Natural killer cell (primary cell): ENCODE data around the gene UBE2F. TPM values are rescaled to one million over a fixed set of nuclear protein-coding genes. Genes with fewer than 3 reads are reported as not detected.
"Not testable (repeated sequence)": the region's sequence is repeated elsewhere in the genome, so short reads cannot be mapped to it uniquely, and the experiment has no call there.

Experiments
- ATAC-seq, 3 donors: fragments of 150-1000 bp in 2 of 3; fragments of 200-7000 bp in 1 of 3; cut with Tn5 transposase; 1 replicate in 1 of 3; 2 replicates in 2 of 3; pipeline ENCODE4 v1.10.0; 2021; ENCODE audit warnings: mild to moderate bottlenecking in 2 of 3, moderate library complexity in 2 of 3
- DNase-seq, 2 donors: peaks; one replicate each; pipeline versions ENCODE4 v3.0.0 to v3.0.0-alpha.2; 2013 to 2021; ENCODE audit warnings: mixed read lengths in 1 of 2
- H3K27ac ChIP-seq: one replicate; pipeline ENCODE4 v1.5.1; 2013; ENCODE audit warnings: mild to moderate bottlenecking, low read length
- H3K27me3 ChIP-seq: one replicate; pipeline ENCODE4 v1.6.1; 2013; ENCODE audit warnings: low read length; ENCODE audit not compliant: control insufficient read depth, insufficient read depth
- H3K36me3 ChIP-seq: one replicate; pipeline ENCODE4 v1.6.1; 2013; ENCODE audit warnings: low read length; ENCODE audit not compliant: control insufficient read depth, insufficient read depth
- H3K4me1 ChIP-seq: one replicate; pipeline ENCODE4 v1.6.1; 2013; ENCODE audit warnings: low read length; ENCODE audit not compliant: control insufficient read depth, insufficient read depth
- H3K4me3 ChIP-seq: one replicate; pipeline ENCODE4 v1.5.1; 2013; ENCODE audit warnings: low read length
- H3K9me3 ChIP-seq: one replicate; pipeline ENCODE4 v1.6.1; 2013; ENCODE audit warnings: low read length; ENCODE audit not compliant: control insufficient read depth, insufficient read depth
- H3K27ac Mint-ChIP-seq, 2 donors: one replicate each; pipeline ENCODE4 v1.8.0; 2022; ENCODE audit warnings: mild to moderate bottlenecking in 2 of 2, mixed read lengths in 2 of 2, moderate library complexity in 1 of 2
- H3K27me3 Mint-ChIP-seq, 2 donors: one replicate each; pipeline ENCODE4 v1.8.0; 2022; ENCODE audit warnings: low read depth in 2 of 2, mixed read lengths in 2 of 2
- H3K36me3 Mint-ChIP-seq: one replicate; pipeline ENCODE4 v1.8.0; 2022; ENCODE audit warnings: mixed read lengths
- H3K4me1 Mint-ChIP-seq, 2 donors: one replicate each; pipeline ENCODE4 v1.8.0; 2022; ENCODE audit warnings: mixed read lengths in 2 of 2
- H3K4me3 Mint-ChIP-seq: one replicate; pipeline ENCODE4 v1.8.0; 2022; ENCODE audit warnings: mild to moderate bottlenecking, moderate library complexity, mixed read lengths
- H3K9me3 Mint-ChIP-seq, 2 donors: one replicate each; pipeline ENCODE4 v1.8.0; 2022; ENCODE audit warnings: mixed read lengths in 2 of 2
- WGBS: methylation state at CpG from one replicate; pipeline ENCODE4 v1.1.7; 2013; ENCODE audit warnings: missing lambda C conversion rate; ENCODE audit not compliant: insufficient coverage; 5-methylcytosine and 5-hydroxymethylcytosine counted together
- intact Hi-C: fragments of 100-400 bp; cut with micrococcal nuclease; formaldehyde crosslinking; loops from one replicate; pipeline ENCODE4 v1.14.2; 2022
- total RNA-seq, 4 donors: library from RNA; stranded (reverse); fragments of 120-200 nt in 1 of 4; gene quantifications; one replicate each; pipeline versions ENCODE4 v1.2.3 to v1.2.4, GENCODE V29; 2013 to 2022
- TF ChIP-seq, protein P1 (sequence below): fragments of 200-600 bp; IDR thresholded peaks from one replicate; pipeline ENCODE4 v1.8.0; 2022; ENCODE audit warnings: antibody characterized with exemption

UBE2F gene
- total RNA-seq, 3 donors from 2014 or later (not counting 1 experiment from before 2014, with no cell fraction given), result 82.4 to 135 (median 96.1) TPM

DNA sequence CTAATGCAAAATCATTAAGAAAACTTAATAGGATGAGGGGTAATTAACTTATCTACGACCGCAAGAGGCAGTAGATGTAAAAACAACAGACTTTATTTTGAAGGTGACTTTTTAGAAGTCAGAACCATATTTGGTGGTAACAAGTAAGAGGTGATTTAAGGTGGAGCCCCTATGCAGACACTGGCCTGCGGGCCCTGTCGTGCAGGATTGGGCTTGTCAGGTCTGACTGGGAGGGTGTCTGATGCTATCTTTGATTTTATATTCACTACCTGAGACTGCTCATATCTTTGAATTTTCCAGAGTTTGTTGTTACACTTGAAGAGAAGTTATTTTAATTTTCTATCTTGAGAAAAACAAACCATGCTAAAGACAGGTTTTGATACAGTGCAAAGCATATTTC, 64.9 kb downstream of the UBE2F start:
- H3K27ac ChIP-seq, result no peak overlapping the region
- H3K27me3 ChIP-seq, result no peaks in the 10 kb centered on the region
- peak overlapping the region; percentile 75 to 82 for H3K27ac Mint-ChIP-seq
- no peak for ATAC-seq
- H3K36me3 ChIP-seq, result peaks cover 48% of the 10 kb centered on the region
- H3K4me3 ChIP-seq, result no peak overlapping the region
- WGBS, result 100% methylated on average over 4 of the region's 4 CpGs
- intact Hi-C loops, result no loop called here
- no peaks in the 10 kb centered on the region for H3K9me3 ChIP-seq
- peaks cover 31 to 67% of the 10 kb centered on the region in 2 donors for H3K4me1 Mint-ChIP-seq
- peaks cover 5% of the 10 kb centered on the region for H3K36me3 Mint-ChIP-seq
- DNase-seq, result no peak
- H3K27me3 Mint-ChIP-seq, result no peaks in the 10 kb centered on the region
- H3K4me3 Mint-ChIP-seq, result no peak overlapping the region
- H3K9me3 Mint-ChIP-seq, result no peaks in the 10 kb centered on the region
- peaks cover 43% of the 10 kb centered on the region for H3K4me1 ChIP-seq
- TF ChIP-seq, protein P1, sequence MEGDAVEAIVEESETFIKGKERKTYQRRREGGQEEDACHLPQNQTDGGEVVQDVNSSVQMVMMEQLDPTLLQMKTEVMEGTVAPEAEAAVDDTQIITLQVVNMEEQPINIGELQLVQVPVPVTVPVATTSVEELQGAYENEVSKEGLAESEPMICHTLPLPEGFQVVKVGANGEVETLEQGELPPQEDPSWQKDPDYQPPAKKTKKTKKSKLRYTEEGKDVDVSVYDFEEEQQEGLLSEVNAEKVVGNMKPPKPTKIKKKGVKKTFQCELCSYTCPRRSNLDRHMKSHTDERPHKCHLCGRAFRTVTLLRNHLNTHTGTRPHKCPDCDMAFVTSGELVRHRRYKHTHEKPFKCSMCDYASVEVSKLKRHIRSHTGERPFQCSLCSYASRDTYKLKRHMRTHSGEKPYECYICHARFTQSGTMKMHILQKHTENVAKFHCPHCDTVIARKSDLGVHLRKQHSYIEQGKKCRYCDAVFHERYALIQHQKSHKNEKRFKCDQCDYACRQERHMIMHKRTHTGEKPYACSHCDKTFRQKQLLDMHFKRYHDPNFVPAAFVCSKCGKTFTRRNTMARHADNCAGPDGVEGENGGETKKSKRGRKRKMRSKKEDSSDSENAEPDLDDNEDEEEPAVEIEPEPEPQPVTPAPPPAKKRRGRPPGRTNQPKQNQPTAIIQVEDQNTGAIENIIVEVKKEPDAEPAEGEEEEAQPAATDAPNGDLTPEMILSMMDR, result no peak

DNA sequence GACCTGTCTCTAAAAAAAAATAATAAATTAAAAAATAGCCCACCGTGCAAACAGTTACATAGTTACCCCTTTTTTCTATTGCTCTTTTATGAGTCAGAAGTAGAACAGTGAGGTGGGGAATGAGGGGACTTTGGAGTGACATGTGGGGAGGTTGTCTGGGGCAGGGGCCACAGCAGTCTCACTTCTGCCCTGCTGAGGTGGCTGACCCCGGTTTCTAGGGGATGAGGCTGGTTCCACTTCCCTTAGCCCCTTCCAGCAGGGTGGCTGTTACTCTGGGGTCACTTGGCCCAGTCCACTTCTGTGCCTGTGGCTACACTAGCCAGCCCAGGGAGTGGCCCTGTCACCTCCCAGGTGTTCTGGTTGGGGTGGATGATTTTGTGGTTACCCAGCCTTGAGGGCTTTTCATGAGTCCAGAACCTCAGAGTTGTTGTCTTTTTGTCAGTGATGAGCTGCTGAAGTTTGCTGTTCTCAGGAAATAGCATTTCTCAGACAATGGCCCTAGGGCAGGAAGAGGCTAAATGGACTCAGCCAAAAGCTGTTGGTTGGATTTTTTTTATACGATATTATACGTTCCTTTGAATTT, 66.0 kb downstream of the UBE2F start:
- intact Hi-C loops, result no loop called here
- WGBS, result 63% methylated on average over 3 of the region's 4 CpGs
- Histone ChIP-seq H3K36me3 (peaks cover 51% of the 10 kb centered on the region), H3K27ac (peak overlapping the region; percentile 54), H3K4me1 (peaks cover 36% of the 10 kb centered on the region), H3K4me3 (no peak overlapping the region), H3K27me3 (no peaks in the 10 kb centered on the region), H3K9me3 (no peaks in the 10 kb centered on the region)
- Mint-ChIP-seq H3K27ac (peak overlapping the region; percentile 75 to 82), H3K4me3 (no peak overlapping the region), H3K36me3 (no peaks in the 10 kb centered on the region), H3K9me3 (no peaks in the 10 kb centered on the region), H3K4me1 (peaks cover 31 to 60% of the 10 kb centered on the region in 2 donors), H3K27me3 (no peaks in the 10 kb centered on the region)
- ATAC-seq (peak in 2 of 3 donors; percentile 47 to 63), DNase-seq (no peak)
- TF ChIP-seq, protein P1, result no peak

DNA sequence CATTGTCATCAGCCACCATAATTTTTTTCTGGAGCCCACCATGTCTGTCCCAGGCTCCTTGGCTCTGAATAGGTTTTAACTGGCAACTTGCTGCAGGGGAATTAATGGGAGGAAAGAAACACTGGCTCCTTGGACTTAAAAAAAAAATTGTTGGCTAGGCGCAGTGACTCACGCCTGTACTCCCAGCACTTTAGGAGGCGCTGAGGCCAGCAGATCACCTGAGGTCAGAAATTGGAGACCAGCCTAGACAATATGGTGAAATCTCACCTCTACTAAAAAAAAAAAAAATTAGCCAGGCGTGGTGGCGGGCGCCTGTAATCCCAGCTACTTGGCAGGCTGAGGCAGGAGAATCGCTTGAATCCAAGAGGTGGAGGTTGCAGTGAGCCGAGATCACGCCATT, 67.2 kb downstream of the UBE2F start:
- Mint-ChIP-seq H3K4me3 (peak overlapping the region; percentile 35), H3K4me1 (peaks cover 27 to 54% of the 10 kb centered on the region in 2 donors), H3K27ac (peak overlapping the region in 1 of 2 donors; percentile 82)
- ATAC-seq, H3K36me3 Mint-ChIP-seq, H3K4me3 ChIP-seq, H3K27me3 ChIP-seq, H3K9me3 Mint-ChIP-seq, H3K27me3 Mint-ChIP-seq, intact Hi-C loops, DNase-seq, H3K9me3 ChIP-seq: not testable (repeated sequence)
- peaks cover 60% of the 10 kb centered on the region for H3K36me3 ChIP-seq
- over 99% methylated on average over 9 of the region's 9 CpGs for WGBS
- H3K27ac ChIP-seq, result peak overlapping the region; percentile 8
- H3K4me1 ChIP-seq, result peaks cover 33% of the 10 kb centered on the region

DNA sequence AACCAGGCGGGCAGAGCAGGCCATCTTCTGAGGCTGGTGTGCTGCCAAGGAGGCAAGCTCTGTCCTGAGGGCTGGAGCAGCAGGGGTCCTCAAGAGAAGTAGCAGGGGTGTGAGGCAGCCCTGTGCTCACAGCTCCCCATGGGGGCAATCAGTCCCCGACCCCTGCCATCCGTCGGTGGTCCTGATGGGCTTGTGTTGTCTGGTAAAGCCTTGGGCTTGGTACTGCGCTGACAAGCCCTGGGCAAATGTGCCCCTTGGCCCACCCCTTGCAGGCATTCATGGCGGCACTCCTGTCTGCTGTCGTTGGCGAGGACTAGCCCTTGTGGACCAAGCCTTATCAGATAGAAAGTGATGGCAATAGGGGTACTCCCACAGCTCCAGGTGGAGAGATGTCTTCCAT, 71.4 kb downstream of the UBE2F start:
- Histone ChIP-seq H3K27ac (no peak overlapping the region), H3K4me1 (peaks cover 9% of the 10 kb centered on the region), H3K9me3 (no peaks in the 10 kb centered on the region), H3K27me3 (no peaks in the 10 kb centered on the region), H3K36me3 (peaks cover 73% of the 10 kb centered on the region), H3K4me3 (no peak overlapping the region)
- TF ChIP-seq, protein P1, result no peak
- no peaks in the 10 kb centered on the region for H3K9me3 Mint-ChIP-seq
- no peaks in the 10 kb centered on the region for H3K27me3 Mint-ChIP-seq
- H3K4me3 Mint-ChIP-seq, result no peak overlapping the region
- WGBS, result 97% methylated on average over 8 of the region's 8 CpGs
- intact Hi-C loops, result no loop called here
- ATAC-seq (no peak), DNase-seq (no peak)
- H3K36me3 Mint-ChIP-seq, result no peaks in the 10 kb centered on the region
- no peak overlapping the region for H3K27ac Mint-ChIP-seq
- peaks cover 3 to 36% of the 10 kb centered on the region in 2 donors for H3K4me1 Mint-ChIP-seq
